ENCODE data around the gene EDN3.

- TF ChIP-seq CTCF (IDR thresholded peaks at IDR 0.05): no peak
- no peak for TF ChIP-seq POLR2AphosphoS5 (IDR thresholded peaks at IDR 0.05)
- no peak for TF ChIP-seq POLR2A (IDR thresholded peaks at IDR 0.05; ENCODE audit: low read depth)
- TF ChIP-seq EP300 (IDR thresholded peaks at IDR 0.05): no peak
These were observed 48.9 kb downstream of the EDN3 start for GRCh38 chr20:59349277-59349676.
